HEK293 (cell line): Measurements from ENCODE around the gene CLASRP.

ENCODE experiments used
- BCL11A ChIP-seq: fragments of 450-650 bp; formaldehyde crosslinking; IDR thresholded peaks from 2 replicates; pipeline ENCODE4 v1.5.1; 2016; ENCODE audit warnings: low read depth, missing biosample characterization, missing genetic modification characterization
- GLI2 ChIP-seq: fragments of 450-650 bp; formaldehyde crosslinking; IDR thresholded peaks from 2 replicates; pipeline ENCODE4; 2017; ENCODE audit warnings: missing biosample characterization, missing genetic modification characterization, low read depth, borderline replicate concordance
- OVOL3 ChIP-seq: fragments of 450-650 bp; formaldehyde crosslinking; IDR thresholded peaks from 2 replicates; pipeline ENCODE4 v1.5.1; 2016; ENCODE audit warnings: missing biosample characterization, missing genetic modification characterization
- SP3 ChIP-seq: fragments of 450-650 bp; formaldehyde crosslinking; IDR thresholded peaks from 2 replicates; pipeline ENCODE4 v1.5.1; 2016; ENCODE audit warnings: missing biosample characterization, missing genetic modification characterization
- YY2 ChIP-seq: fragments of 450-650 bp; formaldehyde crosslinking; IDR thresholded peaks from 2 replicates; pipeline ENCODE4 v1.5.1; 2016; ENCODE audit warnings: missing biosample characterization, missing genetic modification characterization
- ZBTB21 ChIP-seq: fragments of 450-650 bp; formaldehyde crosslinking; IDR thresholded peaks from 2 replicates; pipeline ENCODE4 v1.5.1; 2017; ENCODE audit warnings: missing biosample characterization, missing genetic modification characterization
- ZFP69B ChIP-seq: fragments of 450-650 bp; formaldehyde crosslinking; IDR thresholded peaks from 2 replicates; pipeline ENCODE4 v1.5.1; 2016; ENCODE audit warnings: missing biosample characterization, missing genetic modification characterization
- ZNF114 ChIP-seq: fragments of 450-650 bp; formaldehyde crosslinking; IDR thresholded peaks from 2 replicates; pipeline ENCODE4 v1.5.0; 2017; ENCODE audit warnings: missing biosample characterization, missing genetic modification characterization
- ZNF174 ChIP-seq: fragments of 450-650 bp; formaldehyde crosslinking; IDR thresholded peaks from 2 replicates; pipeline ENCODE4 v1.5.0; 2017; ENCODE audit warnings: missing biosample characterization, mild to moderate bottlenecking, missing genetic modification characterization
- ZNF202 ChIP-seq: fragments of 450-650 bp; formaldehyde crosslinking; IDR thresholded peaks from 2 replicates; pipeline ENCODE4 v1.5.1; 2016; ENCODE audit warnings: missing biosample characterization, missing genetic modification characterization, borderline replicate concordance
- ZNF292 ChIP-seq: fragments of 450-650 bp; formaldehyde crosslinking; IDR thresholded peaks from 2 replicates; pipeline ENCODE4 v1.5.1; 2016; ENCODE audit warnings: low read depth, missing biosample characterization, missing genetic modification characterization, borderline replicate concordance
- ZNF514 ChIP-seq: fragments of 450-650 bp; formaldehyde crosslinking; IDR thresholded peaks from 2 replicates; pipeline ENCODE4 v1.5.1; 2016; ENCODE audit warnings: missing biosample characterization, missing genetic modification characterization
- ZNF626 ChIP-seq: fragments of 450-650 bp; sonication (Bioruptor Pico); formaldehyde crosslinking; IDR thresholded peaks from 2 replicates; pipeline ENCODE4 v1.5.1; 2018; ENCODE audit warnings: missing biosample characterization, missing genetic modification characterization, inconsistent platforms
- ZNF629 ChIP-seq: fragments of 450-650 bp; formaldehyde crosslinking; IDR thresholded peaks from 2 replicates; pipeline ENCODE4 v1.5.1; 2017; ENCODE audit warnings: missing biosample characterization, missing genetic modification characterization
- ZNF660 ChIP-seq: fragments of 450-650 bp; IDR thresholded peaks from 2 replicates; pipeline ENCODE4 v1.5.1; 2018; ENCODE audit warnings: missing biosample characterization, mild to moderate bottlenecking, missing genetic modification characterization
- ZNF747 ChIP-seq: fragments of 450-650 bp; formaldehyde crosslinking; IDR thresholded peaks from 2 replicates; pipeline ENCODE4 v1.5.1; 2016; ENCODE audit warnings: missing biosample characterization, missing genetic modification characterization
- ZNF76 ChIP-seq: fragments of 450-650 bp; formaldehyde crosslinking; IDR thresholded peaks from 2 replicates; pipeline ENCODE4; 2016; ENCODE audit warnings: low read depth, missing biosample characterization, missing genetic modification characterization, borderline replicate concordance
- ZNF768 ChIP-seq: fragments of 450-650 bp; formaldehyde crosslinking; IDR thresholded peaks from 2 replicates; pipeline ENCODE4 v1.5.1; 2018; ENCODE audit warnings: missing biosample characterization, mild to moderate bottlenecking, missing genetic modification characterization
- ZSCAN16 ChIP-seq: fragments of 450-650 bp; formaldehyde crosslinking; IDR thresholded peaks from 2 replicates; pipeline ENCODE4 v1.5.1; 2016; ENCODE audit warnings: missing biosample characterization, missing genetic modification characterization
- TF ChIP-seq, protein P1 (sequence below): fragments of 450-650 bp; formaldehyde crosslinking; IDR thresholded peaks from 2 replicates; pipeline ENCODE4 v1.5.1; 2016; ENCODE audit warnings: missing biosample characterization, missing genetic modification characterization, borderline replicate concordance
- TF ChIP-seq, protein P2 (sequence below): fragments of 450-650 bp; formaldehyde crosslinking; IDR thresholded peaks from 2 replicates; pipeline ENCODE4 v1.5.1; 2016; ENCODE audit warnings: missing biosample characterization, missing genetic modification characterization, low read depth
- TF ChIP-seq, protein P3 (sequence below): fragments of 450-650 bp; formaldehyde crosslinking; IDR thresholded peaks from 2 replicates; pipeline ENCODE4 v1.5.1; 2016; ENCODE audit warnings: missing biosample characterization, missing genetic modification characterization
- TF ChIP-seq, protein P4 (sequence below): fragments of 450-650 bp; formaldehyde crosslinking; IDR thresholded peaks from 2 replicates; pipeline ENCODE4 v1.5.1; 2016; ENCODE audit warnings: missing biosample characterization, missing genetic modification characterization
- TF ChIP-seq, protein P5 (sequence below): fragments of 450-650 bp; formaldehyde crosslinking; IDR thresholded peaks from 2 replicates; pipeline ENCODE4 v1.5.1; 2016; ENCODE audit warnings: missing biosample characterization, missing genetic modification characterization
- TF ChIP-seq, protein P6 (sequence below): sonication (generic); formaldehyde crosslinking; IDR thresholded peaks from 2 replicates; pipeline ENCODE4 v1.8.1; 2022; ENCODE audit warnings: mild to moderate bottlenecking, moderate library complexity, missing genetic modification reagents
- TF ChIP-seq, protein P7 (sequence below): fragments of 450-650 bp; formaldehyde crosslinking; IDR thresholded peaks from 2 replicates; pipeline ENCODE4 v1.5.1; 2016; ENCODE audit warnings: missing biosample characterization, missing genetic modification characterization
- TF ChIP-seq, protein P8 (sequence below): fragments of 450-650 bp; formaldehyde crosslinking; IDR thresholded peaks from 2 replicates; pipeline ENCODE4 v1.5.1; 2017; ENCODE audit warnings: missing biosample characterization, missing genetic modification characterization

Gene CLASRP

DNA sequence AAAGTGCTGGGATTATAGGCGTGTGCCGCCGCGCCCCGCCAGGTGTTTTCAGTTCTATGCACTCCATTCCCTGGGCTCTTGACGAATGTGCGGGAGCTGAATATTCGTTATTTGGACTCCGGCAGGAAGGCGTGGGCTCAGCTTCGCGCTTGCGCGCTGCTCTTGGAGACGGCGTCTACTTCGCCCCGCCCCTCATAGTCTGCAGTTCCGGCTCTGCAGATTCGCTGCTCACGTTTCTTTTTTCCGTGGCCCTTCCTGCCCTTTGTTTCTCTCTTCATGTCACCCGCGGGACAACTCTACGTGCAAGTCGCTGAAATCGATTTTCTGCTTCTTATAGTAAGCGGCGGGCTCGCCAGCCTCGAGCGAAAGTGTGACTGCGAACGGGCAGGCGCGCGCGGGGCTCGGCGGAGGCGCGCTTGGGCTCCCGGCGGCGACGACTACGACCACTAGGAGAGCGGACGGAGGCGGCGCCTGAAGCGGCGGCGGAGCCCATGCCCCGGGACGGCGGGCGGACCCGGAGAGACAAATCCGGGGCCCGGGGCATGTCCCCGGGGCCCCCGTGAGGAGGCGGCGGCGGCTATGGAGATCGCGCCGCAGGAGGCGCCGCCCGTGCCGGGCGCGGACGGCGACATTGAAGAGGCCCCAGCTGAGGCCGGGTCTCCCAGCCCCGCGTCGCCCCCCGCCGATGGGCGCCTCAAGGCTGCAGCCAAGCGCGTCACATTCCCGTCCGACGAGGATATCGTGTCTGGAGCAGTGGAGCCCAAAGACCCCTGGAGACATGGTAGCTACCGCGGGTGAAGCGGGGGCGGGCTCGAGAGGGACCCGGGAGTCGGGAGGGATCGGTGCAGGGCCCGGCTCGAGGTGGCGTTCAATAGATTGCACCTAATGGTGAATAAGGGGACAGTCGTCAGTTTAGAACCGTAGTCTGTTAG lies 54.2 kb downstream of the CLASRP start, which contains the start of gene PPP1R37 (continued):
- TF ChIP-seq, protein P1, sequence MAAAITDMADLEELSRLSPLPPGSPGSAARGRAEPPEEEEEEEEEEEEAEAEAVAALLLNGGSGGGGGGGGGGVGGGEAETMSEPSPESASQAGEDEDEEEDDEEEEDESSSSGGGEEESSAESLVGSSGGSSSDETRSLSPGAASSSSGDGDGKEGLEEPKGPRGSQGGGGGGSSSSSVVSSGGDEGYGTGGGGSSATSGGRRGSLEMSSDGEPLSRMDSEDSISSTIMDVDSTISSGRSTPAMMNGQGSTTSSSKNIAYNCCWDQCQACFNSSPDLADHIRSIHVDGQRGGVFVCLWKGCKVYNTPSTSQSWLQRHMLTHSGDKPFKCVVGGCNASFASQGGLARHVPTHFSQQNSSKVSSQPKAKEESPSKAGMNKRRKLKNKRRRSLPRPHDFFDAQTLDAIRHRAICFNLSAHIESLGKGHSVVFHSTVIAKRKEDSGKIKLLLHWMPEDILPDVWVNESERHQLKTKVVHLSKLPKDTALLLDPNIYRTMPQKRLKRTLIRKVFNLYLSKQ: no peak
- TF ChIP-seq, protein P2, sequence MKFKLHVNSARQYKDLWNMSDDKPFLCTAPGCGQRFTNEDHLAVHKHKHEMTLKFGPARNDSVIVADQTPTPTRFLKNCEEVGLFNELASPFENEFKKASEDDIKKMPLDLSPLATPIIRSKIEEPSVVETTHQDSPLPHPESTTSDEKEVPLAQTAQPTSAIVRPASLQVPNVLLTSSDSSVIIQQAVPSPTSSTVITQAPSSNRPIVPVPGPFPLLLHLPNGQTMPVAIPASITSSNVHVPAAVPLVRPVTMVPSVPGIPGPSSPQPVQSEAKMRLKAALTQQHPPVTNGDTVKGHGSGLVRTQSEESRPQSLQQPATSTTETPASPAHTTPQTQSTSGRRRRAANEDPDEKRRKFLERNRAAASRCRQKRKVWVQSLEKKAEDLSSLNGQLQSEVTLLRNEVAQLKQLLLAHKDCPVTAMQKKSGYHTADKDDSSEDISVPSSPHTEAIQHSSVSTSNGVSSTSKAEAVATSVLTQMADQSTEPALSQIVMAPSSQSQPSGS (tag by site-specific recombination): no peak
- TF ChIP-seq ZNF768 (tag by site-specific recombination): no peak
- no peak for TF ChIP-seq ZNF747 (tag by site-specific recombination)
- TF ChIP-seq, protein P3, sequence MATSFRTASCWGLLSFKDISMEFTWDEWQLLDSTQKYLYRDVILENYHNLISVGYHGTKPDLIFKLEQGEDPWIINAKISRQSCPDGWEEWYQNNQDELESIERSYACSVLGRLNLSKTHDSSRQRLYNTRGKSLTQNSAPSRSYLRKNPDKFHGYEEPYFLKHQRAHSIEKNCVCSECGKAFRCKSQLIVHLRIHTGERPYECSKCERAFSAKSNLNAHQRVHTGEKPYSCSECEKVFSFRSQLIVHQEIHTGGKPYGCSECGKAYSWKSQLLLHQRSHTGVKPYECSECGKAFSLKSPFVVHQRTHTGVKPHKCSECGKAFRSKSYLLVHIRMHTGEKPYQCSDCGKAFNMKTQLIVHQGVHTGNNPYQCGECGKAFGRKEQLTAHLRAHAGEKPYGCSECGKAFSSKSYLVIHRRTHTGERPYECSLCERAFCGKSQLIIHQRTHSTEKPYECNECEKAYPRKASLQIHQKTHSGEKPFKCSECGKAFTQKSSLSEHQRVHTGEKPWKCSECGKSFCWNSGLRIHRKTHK (tag by site-specific recombination): no peak
- no peak for TF ChIP-seq ZSCAN16 (tag by site-specific recombination)
- peak; percentile 88 for TF ChIP-seq ZNF76 (tag by site-specific recombination)
- peak; percentile 91 for TF ChIP-seq ZNF660
- no peak for TF ChIP-seq ZNF114 (tag by site-specific recombination)
- no peak for TF ChIP-seq ZNF626 (tag by site-specific recombination)
- TF ChIP-seq ZNF202 (tag by site-specific recombination): no peak
- no peak for TF ChIP-seq ZNF174 (tag by site-specific recombination)
- TF ChIP-seq ZNF629 (tag by site-specific recombination): peak; percentile 78
- TF ChIP-seq, protein P4, sequence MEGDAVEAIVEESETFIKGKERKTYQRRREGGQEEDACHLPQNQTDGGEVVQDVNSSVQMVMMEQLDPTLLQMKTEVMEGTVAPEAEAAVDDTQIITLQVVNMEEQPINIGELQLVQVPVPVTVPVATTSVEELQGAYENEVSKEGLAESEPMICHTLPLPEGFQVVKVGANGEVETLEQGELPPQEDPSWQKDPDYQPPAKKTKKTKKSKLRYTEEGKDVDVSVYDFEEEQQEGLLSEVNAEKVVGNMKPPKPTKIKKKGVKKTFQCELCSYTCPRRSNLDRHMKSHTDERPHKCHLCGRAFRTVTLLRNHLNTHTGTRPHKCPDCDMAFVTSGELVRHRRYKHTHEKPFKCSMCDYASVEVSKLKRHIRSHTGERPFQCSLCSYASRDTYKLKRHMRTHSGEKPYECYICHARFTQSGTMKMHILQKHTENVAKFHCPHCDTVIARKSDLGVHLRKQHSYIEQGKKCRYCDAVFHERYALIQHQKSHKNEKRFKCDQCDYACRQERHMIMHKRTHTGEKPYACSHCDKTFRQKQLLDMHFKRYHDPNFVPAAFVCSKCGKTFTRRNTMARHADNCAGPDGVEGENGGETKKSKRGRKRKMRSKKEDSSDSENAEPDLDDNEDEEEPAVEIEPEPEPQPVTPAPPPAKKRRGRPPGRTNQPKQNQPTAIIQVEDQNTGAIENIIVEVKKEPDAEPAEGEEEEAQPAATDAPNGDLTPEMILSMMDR (tag by site-specific recombination): peak; percentile 33; the same call in 1 of the 2 replicates
- no peak for TF ChIP-seq ZNF292 (tag by site-specific recombination)
- TF ChIP-seq, protein P5, sequence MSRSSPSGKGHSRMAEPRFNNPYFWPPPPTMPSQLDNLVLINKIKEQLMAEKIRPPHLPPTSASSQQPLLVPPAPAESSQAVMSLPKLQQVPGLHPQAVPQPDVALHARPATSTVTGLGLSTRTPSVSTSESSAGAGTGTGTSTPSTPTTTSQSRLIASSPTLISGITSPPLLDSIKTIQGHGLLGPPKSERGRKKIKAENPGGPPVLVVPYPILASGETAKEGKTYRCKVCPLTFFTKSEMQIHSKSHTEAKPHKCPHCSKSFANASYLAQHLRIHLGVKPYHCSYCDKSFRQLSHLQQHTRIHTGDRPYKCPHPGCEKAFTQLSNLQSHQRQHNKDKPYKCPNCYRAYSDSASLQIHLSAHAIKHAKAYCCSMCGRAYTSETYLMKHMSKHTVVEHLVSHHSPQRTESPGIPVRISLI: no peak
- TF ChIP-seq ZFP69B (tag by site-specific recombination): peak; percentile 69
- TF ChIP-seq YY2 (tag by site-specific recombination): peak; percentile 83
- TF ChIP-seq OVOL3: peak; percentile 79; the same call in 1 of the 2 replicates
- TF ChIP-seq, protein P6, sequence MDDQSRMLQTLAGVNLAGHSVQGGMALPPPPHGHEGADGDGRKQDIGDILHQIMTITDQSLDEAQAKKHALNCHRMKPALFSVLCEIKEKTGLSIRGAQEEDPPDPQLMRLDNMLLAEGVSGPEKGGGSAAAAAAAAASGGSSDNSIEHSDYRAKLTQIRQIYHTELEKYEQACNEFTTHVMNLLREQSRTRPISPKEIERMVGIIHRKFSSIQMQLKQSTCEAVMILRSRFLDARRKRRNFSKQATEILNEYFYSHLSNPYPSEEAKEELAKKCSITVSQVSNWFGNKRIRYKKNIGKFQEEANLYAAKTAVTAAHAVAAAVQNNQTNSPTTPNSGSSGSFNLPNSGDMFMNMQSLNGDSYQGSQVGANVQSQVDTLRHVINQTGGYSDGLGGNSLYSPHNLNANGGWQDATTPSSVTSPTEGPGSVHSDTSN: no peak
- peak; percentile 40; the same call in 1 of the 2 replicates for TF ChIP-seq ZBTB21
- no peak for TF ChIP-seq BCL11A
- peak; percentile 99 for TF ChIP-seq SP3 (tag by site-specific recombination)
- no peak for TF ChIP-seq GLI2 (tag by site-specific recombination)
- no peak for TF ChIP-seq ZNF514
- TF ChIP-seq, protein P7, sequence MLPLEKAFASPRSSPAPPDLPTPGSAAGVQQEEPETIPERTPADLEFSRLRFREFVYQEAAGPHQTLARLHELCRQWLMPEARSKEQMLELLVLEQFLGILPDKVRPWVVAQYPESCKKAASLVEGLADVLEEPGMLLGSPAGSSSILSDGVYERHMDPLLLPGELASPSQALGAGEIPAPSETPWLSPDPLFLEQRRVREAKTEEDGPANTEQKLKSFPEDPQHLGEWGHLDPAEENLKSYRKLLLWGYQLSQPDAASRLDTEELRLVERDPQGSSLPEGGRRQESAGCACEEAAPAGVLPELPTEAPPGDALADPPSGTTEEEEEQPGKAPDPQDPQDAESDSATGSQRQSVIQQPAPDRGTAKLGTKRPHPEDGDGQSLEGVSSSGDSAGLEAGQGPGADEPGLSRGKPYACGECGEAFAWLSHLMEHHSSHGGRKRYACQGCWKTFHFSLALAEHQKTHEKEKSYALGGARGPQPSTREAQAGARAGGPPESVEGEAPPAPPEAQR: peak; percentile 94
- TF ChIP-seq, protein P8, sequence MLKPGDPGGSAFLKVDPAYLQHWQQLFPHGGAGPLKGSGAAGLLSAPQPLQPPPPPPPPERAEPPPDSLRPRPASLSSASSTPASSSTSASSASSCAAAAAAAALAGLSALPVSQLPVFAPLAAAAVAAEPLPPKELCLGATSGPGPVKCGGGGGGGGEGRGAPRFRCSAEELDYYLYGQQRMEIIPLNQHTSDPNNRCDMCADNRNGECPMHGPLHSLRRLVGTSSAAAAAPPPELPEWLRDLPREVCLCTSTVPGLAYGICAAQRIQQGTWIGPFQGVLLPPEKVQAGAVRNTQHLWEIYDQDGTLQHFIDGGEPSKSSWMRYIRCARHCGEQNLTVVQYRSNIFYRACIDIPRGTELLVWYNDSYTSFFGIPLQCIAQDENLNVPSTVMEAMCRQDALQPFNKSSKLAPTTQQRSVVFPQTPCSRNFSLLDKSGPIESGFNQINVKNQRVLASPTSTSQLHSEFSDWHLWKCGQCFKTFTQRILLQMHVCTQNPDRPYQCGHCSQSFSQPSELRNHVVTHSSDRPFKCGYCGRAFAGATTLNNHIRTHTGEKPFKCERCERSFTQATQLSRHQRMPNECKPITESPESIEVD (tag by site-specific recombination): no peak
